COLO668 (cell line): Measurements from ENCODE around the gene CDK5RAP1.

ENCODE experiments used
- DNase-seq: peaks from one replicate; lab custom pipeline; 2025; ENCODE audit not compliant: unreplicated experiment; lab: John Stamatoyannopoulos, UW

CDK5RAP1 gene

GRCh38 chr20:33336375-33336774 lies 64.9 kb downstream of the CDK5RAP1 start:
- no peak for DNase-seq

- DNase-seq = no peak
Observed at GRCh38 chr20:33334111-33334510, 67.2 kb downstream of the CDK5RAP1 start.

GRCh38 chr20:33333616-33334015 lies 67.7 kb downstream of the CDK5RAP1 start:
- DNase-seq = no peak

GRCh38 chr20:33332905-33333456 lies 68.3 kb downstream of the CDK5RAP1 start:
- no peak for DNase-seq

- DNase-seq = peak; percentile 21
Observed at GRCh38 chr20:33328157-33329137, 72.9 kb downstream of the CDK5RAP1 start.

GRCh38 chr20:33325350-33325749 lies 76.0 kb downstream of the CDK5RAP1 start:
- no peak for DNase-seq

- no peak for DNase-seq
Observed at GRCh38 chr20:33323236-33323635, 78.1 kb downstream of the CDK5RAP1 start.

GRCh38 chr20:33322456-33322855 lies 78.9 kb downstream of the CDK5RAP1 start:
- DNase-seq = no peak

GRCh38 chr20:33320006-33320405 lies 81.3 kb downstream of the CDK5RAP1 start:
- no peak for DNase-seq

GRCh38 chr20:33318096-33318429 lies 83.3 kb downstream of the CDK5RAP1 start:
- DNase-seq = no peak

GRCh38 chr20:33317424-33318095 lies 83.8 kb downstream of the CDK5RAP1 start:
- DNase-seq = no peak

GRCh38 chr20:33316958-33317357 lies 84.4 kb downstream of the CDK5RAP1 start:
- no peak for DNase-seq

- no peak for DNase-seq
Observed at GRCh38 chr20:33316343-33316742, 85.0 kb downstream of the CDK5RAP1 start.

GRCh38 chr20:33313686-33314314 lies 87.5 kb downstream of the CDK5RAP1 start:
- no peak for DNase-seq

- DNase-seq = no peak
Observed at GRCh38 chr20:33312583-33312982, 88.7 kb downstream of the CDK5RAP1 start.

GRCh38 chr20:33311996-33312395 lies 89.3 kb downstream of the CDK5RAP1 start:
- DNase-seq = no peak

GRCh38 chr20:33311011-33311410 lies 90.3 kb downstream of the CDK5RAP1 start:
- no peak for DNase-seq

GRCh38 chr20:33310327-33310899 lies 90.9 kb downstream of the CDK5RAP1 start:
- no peak for DNase-seq

- DNase-seq = no peak
Observed at GRCh38 chr20:33309631-33310030, 91.7 kb downstream of the CDK5RAP1 start.
